ENCODE results near the gene CCDC180.

DNA sequence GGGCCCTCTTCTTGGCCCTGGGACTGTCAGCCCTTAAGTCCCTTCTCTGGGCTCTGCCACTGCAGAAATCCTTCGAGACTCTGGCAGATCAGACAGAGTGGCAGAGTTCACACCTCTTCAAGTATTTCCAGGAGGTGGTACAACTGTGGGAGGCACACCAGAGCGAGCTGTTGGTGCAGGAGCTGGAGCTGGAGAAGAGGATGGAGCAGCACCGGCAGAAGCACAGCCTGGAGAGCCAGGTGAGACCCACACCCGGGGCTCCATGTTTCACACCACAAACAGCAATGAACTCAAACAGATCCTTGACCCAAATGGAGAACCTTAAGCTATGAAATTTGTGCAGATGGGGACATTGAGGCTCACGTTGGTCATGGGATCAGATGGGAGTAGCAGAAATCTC is 17.5 kb downstream of the CCDC180 start:
- TF ChIP-seq, protein P1, sequence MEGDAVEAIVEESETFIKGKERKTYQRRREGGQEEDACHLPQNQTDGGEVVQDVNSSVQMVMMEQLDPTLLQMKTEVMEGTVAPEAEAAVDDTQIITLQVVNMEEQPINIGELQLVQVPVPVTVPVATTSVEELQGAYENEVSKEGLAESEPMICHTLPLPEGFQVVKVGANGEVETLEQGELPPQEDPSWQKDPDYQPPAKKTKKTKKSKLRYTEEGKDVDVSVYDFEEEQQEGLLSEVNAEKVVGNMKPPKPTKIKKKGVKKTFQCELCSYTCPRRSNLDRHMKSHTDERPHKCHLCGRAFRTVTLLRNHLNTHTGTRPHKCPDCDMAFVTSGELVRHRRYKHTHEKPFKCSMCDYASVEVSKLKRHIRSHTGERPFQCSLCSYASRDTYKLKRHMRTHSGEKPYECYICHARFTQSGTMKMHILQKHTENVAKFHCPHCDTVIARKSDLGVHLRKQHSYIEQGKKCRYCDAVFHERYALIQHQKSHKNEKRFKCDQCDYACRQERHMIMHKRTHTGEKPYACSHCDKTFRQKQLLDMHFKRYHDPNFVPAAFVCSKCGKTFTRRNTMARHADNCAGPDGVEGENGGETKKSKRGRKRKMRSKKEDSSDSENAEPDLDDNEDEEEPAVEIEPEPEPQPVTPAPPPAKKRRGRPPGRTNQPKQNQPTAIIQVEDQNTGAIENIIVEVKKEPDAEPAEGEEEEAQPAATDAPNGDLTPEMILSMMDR (conservative IDR thresholded peaks at IDR 0.05; ENCODE audit: low read length): no peak
- TF ChIP-seq EZH2phosphoT487 (IDR thresholded peaks at IDR 0.05; ENCODE audit: borderline replicate concordance, low read depth, low read length): no peak

Measured in OCI-LY7 (cell line).